Right hindlimb (tissue), 1 donor: ENCODE results near the gene GPR171.

Experiments used
- DNase-seq: peaks from one replicate; pipeline ENCODE4 v3.0.0-alpha.2; 2018

GPR171 gene

GRCh38 chr3:151171145-151171757 lies 31.8 kb downstream of the GPR171 start:
- no peak for DNase-seq

GRCh38 chr3:151169948-151170679 lies 32.9 kb downstream of the GPR171 start:
- peak; percentile 53 for DNase-seq

DNA sequence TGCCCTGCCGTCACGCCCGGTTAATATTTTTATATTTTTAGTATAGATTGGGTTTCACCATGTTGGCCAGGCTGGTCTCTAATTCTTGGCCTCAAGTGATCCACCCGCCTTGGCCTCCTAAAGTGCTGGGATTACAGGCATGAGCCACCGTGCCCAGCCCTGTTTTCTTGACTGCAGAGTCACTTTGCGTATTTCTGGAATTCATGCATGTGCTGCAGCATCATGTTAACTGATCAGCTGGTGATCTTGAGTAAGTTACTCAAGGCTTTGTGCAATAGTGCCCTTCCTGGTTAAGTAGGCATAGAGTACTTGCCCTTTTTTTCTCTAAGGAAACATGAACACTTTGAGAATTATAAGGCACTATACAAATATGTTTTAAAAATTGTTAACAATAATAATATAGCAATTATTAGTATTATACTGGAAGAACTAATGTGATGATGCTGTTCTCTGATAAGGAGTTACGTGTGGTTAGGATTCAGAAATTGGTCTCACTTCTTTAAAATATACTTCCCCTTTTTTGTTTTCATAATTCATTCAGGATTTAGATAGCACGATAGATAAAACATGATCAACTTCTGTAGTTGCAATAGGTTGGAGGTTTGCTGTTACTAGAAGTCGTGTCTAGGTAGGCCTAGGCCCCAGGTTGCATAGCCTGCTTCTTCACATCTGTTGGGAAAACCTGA lies 33.6 kb downstream of the GPR171 start:
- no peak for DNase-seq

GRCh38 chr3:151168269-151169094 lies 34.5 kb downstream of the GPR171 start:
- DNase-seq, result peak; percentile 67

GRCh38 chr3:151166161-151166560 lies 36.9 kb downstream of the GPR171 start:
- DNase-seq, result no peak

- no peak for DNase-seq
Observed at GRCh38 chr3:151165226-151165625, 37.8 kb downstream of the GPR171 start.

- no peak for DNase-seq
Observed at GRCh38 chr3:151159806-151160205, 43.2 kb downstream of the GPR171 start.

- no peak for DNase-seq
Observed at GRCh38 chr3:151156618-151157216, 46.3 kb downstream of the GPR171 start.

DNA sequence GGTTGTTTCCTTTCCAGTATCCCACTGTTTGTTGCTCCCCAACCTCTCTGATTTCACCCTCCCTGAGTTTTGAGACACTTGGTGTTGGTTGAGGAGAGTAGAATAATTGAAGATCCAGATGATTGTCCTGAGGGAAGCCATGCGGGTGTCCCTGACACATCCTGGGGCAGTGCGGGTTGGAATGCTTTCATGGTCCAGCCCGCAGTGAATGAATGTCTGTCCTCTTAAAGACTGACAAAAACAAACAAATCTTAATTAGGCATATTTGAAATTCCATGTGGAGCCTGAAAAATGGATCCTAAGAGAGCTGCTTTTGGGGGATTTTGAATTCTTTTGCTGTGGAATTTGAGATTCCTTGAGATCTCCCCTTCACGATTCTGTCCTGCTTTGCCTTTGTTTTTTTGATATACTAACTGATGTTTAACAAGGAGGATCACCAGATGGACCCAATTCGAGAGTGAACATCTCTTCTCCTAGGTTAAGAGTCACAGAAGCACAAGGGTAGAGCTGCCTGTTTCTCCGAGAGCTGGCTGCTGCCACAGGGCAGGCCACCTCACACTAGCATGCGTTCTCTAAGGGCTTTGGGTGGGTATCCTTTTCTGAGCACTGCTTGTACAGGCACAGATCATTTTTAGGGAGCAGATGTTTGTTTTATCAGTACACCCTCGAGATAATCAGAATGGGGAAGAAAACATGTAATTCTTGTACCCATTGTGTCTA lies 47.4 kb downstream of the GPR171 start:
- DNase-seq, result no peak

GRCh38 chr3:151154566-151154965 lies 48.5 kb downstream of the GPR171 start:
- DNase-seq, result no peak

DNA sequence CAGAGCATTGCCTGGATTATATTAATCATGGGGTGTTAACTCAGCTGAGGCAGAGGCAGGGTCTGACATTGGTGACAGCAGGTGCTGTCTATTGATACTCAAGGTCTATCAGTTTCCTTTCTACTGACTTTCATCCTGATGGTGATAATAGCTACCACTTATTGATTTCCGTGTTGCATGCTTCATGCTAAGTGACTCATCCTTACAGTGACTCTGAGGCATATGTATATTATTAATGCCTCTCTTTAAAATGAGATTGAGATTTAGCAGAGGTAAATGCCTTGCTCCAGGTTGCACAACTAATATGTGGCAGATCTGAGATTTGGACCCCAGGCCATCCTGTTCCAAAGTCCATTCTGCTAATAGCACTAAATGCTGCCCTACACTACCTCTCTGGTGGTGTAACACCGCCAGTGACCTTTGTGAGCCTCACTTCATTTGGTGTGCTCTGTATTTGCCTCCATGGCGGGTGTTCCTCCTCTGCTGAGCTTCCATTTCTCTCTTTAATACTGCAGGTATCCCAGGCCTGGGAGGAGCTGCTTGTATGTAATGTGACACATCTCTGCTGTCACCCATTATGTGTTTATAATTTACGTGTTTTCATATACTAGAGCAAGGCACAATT lies 50.4 kb downstream of the GPR171 start:
- no peak for DNase-seq
